ENCODE measurements around the gene TRANK1.

TRANK1 gene

DNA sequence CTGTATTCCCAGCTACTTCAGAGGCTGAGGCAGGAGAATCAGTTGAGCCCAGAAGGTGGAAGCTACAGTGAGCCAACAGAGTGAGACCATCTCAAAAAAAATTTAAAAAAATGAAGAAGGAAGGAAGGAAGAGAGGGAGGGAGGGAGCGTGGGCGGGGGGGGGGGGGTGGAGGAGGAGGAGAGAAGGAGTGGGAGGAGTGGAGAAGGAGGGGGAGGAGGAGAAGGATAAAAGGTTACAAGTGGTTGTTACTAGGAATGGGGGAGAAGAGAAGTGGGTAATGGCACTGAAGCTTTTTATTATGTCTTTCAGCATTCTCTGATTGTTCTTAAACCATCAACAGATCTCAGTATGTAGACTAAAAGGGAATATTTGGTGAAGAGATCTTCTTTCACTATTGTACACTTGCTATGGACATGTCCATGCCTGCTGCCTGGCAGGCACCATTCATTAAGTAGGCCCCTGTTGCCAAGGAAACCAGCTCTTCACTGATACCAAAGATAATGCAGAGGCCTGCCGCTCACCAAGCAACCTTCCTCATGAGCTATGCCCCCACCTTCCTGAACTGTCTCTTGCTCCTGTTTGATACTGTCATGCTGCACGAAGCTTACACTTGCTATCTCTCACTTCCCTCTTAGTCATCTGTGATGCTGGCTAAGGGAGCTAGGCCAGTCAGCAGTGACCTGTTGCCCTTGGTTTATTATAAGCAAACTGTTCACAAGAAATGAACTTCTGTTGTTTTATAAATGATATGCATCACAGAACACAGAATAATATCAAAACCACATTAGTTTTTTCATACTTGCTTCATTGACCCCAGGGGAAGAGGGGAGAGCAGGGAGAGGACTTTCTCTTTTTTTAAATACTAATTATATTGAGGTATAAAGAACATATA, 24.9 kb upstream of the TRANK1 start:
- Histone ChIP-seq H3K36me3 (ENCODE audit: insufficient read depth) (no peaks in the 10 kb centered on the region), H4K20me1 (ENCODE audit: insufficient read depth) (no peaks in the 10 kb centered on the region), H3K9ac (no peak overlapping the region), H3K4me3 (IDR thresholded peaks at IDR 0.05; ENCODE audit: insufficient read depth, low read depth, low read length) (no peak overlapping the region), H3K27me3 (ENCODE audit: insufficient read depth, low read depth) (no peaks in the 10 kb centered on the region), H2AFZ (ENCODE audit: low read depth) (no peak overlapping the region), H3K79me2 (ENCODE audit: insufficient read depth, low read depth) (no peaks in the 10 kb centered on the region), H3K4me1 (ENCODE audit: low read depth, poor library complexity, severe bottlenecking) (no peaks in the 10 kb centered on the region), H3K4me2 (no peak overlapping the region), H3K27ac (no peak overlapping the region)
- TF ChIP-seq, protein P1, sequence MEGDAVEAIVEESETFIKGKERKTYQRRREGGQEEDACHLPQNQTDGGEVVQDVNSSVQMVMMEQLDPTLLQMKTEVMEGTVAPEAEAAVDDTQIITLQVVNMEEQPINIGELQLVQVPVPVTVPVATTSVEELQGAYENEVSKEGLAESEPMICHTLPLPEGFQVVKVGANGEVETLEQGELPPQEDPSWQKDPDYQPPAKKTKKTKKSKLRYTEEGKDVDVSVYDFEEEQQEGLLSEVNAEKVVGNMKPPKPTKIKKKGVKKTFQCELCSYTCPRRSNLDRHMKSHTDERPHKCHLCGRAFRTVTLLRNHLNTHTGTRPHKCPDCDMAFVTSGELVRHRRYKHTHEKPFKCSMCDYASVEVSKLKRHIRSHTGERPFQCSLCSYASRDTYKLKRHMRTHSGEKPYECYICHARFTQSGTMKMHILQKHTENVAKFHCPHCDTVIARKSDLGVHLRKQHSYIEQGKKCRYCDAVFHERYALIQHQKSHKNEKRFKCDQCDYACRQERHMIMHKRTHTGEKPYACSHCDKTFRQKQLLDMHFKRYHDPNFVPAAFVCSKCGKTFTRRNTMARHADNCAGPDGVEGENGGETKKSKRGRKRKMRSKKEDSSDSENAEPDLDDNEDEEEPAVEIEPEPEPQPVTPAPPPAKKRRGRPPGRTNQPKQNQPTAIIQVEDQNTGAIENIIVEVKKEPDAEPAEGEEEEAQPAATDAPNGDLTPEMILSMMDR (conservative IDR thresholded peaks at IDR 0.05; ENCODE audit: low read depth, low read length) = no peak

GRCh38 chr3:36969085-36969484, 24.2 kb upstream of the TRANK1 start:
- no peak overlapping the region for H2AFZ ChIP-seq (ENCODE audit: low read depth)
- H3K4me2 ChIP-seq = no peak overlapping the region

DNA sequence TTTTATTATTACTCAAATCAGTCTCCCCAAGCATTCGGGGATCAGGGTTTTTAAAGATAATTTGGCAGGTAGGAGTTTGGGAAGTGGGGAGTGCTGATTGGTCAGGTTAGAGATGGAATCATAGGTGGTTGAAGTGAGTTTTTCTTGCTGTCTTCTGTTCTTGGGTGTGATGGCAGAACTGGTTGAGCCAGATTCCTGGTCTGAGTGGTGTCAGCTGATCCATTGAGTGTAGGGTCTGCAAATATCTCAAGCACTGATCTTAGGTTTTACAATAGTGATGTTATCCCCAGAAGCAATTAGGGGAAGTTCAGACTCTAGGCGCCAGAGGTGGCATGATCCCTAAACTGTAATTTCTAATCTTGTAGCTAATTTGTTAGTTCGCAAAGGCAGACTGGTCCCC, 20.6 kb upstream of the TRANK1 start:
- H4K20me1 ChIP-seq (ENCODE audit: insufficient read depth) = no peaks in the 10 kb centered on the region
- H2AFZ ChIP-seq (ENCODE audit: low read depth) = no peak overlapping the region
- H3K4me1 ChIP-seq (ENCODE audit: low read depth, poor library complexity, severe bottlenecking) = no peaks in the 10 kb centered on the region
- no peaks in the 10 kb centered on the region for H3K36me3 ChIP-seq (ENCODE audit: insufficient read depth)
- no peak overlapping the region for H3K27ac ChIP-seq
- no peak overlapping the region for H3K9ac ChIP-seq
- TF ChIP-seq, protein P1 (conservative IDR thresholded peaks at IDR 0.05; ENCODE audit: low read depth, low read length) = no peak
- no peak overlapping the region for H3K4me3 ChIP-seq (IDR thresholded peaks at IDR 0.05; ENCODE audit: insufficient read depth, low read depth, low read length)
- no peak overlapping the region for H3K4me2 ChIP-seq
- H3K27me3 ChIP-seq (ENCODE audit: insufficient read depth, low read depth) = no peaks in the 10 kb centered on the region
- no peaks in the 10 kb centered on the region for H3K79me2 ChIP-seq (ENCODE audit: insufficient read depth, low read depth)

More at GRCh38 chr3:36969085-36969484, 24.2 kb upstream of the TRANK1 start:
- Histone ChIP-seq H3K4me3 (IDR thresholded peaks at IDR 0.05; ENCODE audit: insufficient read depth, low read depth, low read length) (no peak overlapping the region), H3K79me2 (ENCODE audit: insufficient read depth, low read depth) (no peaks in the 10 kb centered on the region), H3K27ac (no peak overlapping the region), H4K20me1 (ENCODE audit: insufficient read depth) (no peaks in the 10 kb centered on the region), H3K9ac (no peak overlapping the region), H3K36me3 (ENCODE audit: insufficient read depth) (no peaks in the 10 kb centered on the region), H3K27me3 (ENCODE audit: insufficient read depth, low read depth) (no peaks in the 10 kb centered on the region), H3K4me1 (ENCODE audit: low read depth, poor library complexity, severe bottlenecking) (no peaks in the 10 kb centered on the region)
- TF ChIP-seq, protein P1 (conservative IDR thresholded peaks at IDR 0.05; ENCODE audit: low read depth, low read length) = no peak

DNA sequence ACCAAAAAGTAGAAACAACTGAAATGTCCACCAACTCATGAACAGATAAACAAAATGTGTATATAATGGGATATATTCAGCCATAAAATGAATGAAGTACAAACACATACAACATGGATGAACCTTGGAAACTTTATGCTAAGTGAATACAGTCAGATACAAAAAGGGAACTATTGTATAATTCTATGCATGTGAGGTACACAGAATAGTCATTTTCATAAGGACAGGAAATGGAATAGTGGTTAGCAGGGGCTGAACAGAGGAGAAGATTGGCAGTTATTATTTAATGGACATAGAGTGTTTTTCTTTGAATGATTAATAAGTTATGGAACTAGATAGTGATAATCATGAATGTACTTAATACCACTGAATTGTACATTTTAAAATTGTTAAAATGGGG, 20.0 kb upstream of the TRANK1 start:
- Histone ChIP-seq H3K27ac (no peak overlapping the region), H3K79me2 (ENCODE audit: insufficient read depth, low read depth) (no peaks in the 10 kb centered on the region), H2AFZ (ENCODE audit: low read depth) (no peak overlapping the region), H3K4me2 (no peak overlapping the region), H4K20me1 (ENCODE audit: insufficient read depth) (no peaks in the 10 kb centered on the region), H3K36me3 (ENCODE audit: insufficient read depth) (no peaks in the 10 kb centered on the region), H3K4me1 (ENCODE audit: low read depth, poor library complexity, severe bottlenecking) (no peaks in the 10 kb centered on the region), H3K27me3 (ENCODE audit: insufficient read depth, low read depth) (no peaks in the 10 kb centered on the region), H3K9ac (no peak overlapping the region), H3K4me3 (IDR thresholded peaks at IDR 0.05; ENCODE audit: insufficient read depth, low read depth, low read length) (no peak overlapping the region)
- TF ChIP-seq, protein P1 (conservative IDR thresholded peaks at IDR 0.05; ENCODE audit: low read depth, low read length) = no peak

Data from KMS-11 (cell line).